NT2/D1 (cell line): ENCODE results near the gene PNPLA3.

Source experiments
- SUZ12 ChIP-seq: IDR thresholded peaks from 2 replicates; pipeline ENCODE4 v1.6.1; 2011; ENCODE audit not compliant: insufficient read length, insufficient read depth; ENCODE audit errors: extremely low read depth
- YY1 ChIP-seq: IDR thresholded peaks from 2 replicates; pipeline ENCODE4 v1.6.1; 2011; ENCODE audit not compliant: insufficient read length, insufficient read depth
- ZNF274 ChIP-seq: IDR thresholded peaks from 2 replicates; pipeline ENCODE4 v1.6.1; 2011; ENCODE audit warnings: mild to moderate bottlenecking, low read depth, low read length

- no peak for TF ChIP-seq SUZ12
- TF ChIP-seq YY1, result no peak
- no peak for TF ChIP-seq ZNF274
Observed at GRCh38 chr22:43964314-43964857, 40.8 kb downstream of the PNPLA3 start.
